Stimulated activated CD4-positive, alpha-beta T cell treated with anti-CD3 and anti-CD28 coated beads, Interleukin-15, amount 100 ng/mL, for 1 hour (primary cell): Measurements from ENCODE around the gene APOA4.
"Not testable (repeated sequence)": the region's sequence is repeated elsewhere in the genome, so short reads cannot be mapped to it uniquely, and the experiment has no call there.

Experiments used
- DNase-seq, 2 donors: peaks; one replicate each; pipeline ENCODE4 v3.0.0-alpha.2; 2020; ENCODE audit warnings: low read depth in 1 of 2, low spot score in 1 of 2

Gene APOA4

GRCh38 chr11:116849486-116849885 is 26.4 kb upstream of the APOA4 start:
- DNase-seq: no peak

- no peak for DNase-seq
Observed at GRCh38 chr11:116849060-116849459, 26.0 kb upstream of the APOA4 start.

- DNase-seq: no peak
Observed at GRCh38 chr11:116847612-116848011, 24.5 kb upstream of the APOA4 start.

DNA sequence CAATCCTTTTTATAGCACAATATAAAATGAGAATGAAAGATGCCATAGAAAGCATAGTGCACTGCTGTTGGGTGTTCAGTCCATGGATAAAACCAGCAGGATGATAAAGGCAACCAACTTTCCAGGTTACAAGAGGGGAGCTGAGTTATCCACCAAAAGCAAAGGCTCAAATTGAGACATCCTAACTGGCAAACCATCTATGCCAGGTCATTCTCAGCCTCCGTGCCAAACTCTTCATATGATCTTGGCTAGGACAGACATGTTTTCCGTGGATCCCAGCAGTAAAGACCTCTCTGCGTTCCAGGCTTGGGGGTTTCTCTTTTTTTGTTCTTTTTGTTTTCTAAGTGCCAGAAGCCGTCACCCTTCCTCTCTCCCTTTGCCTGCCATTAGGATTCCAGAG is 21.6 kb upstream of the APOA4 start:
- no peak for DNase-seq

GRCh38 chr11:116843661-116844060 is 20.6 kb upstream of the APOA4 start:
- no peak for DNase-seq

GRCh38 chr11:116842909-116843308 is 19.8 kb upstream of the APOA4 start:
- no peak for DNase-seq

GRCh38 chr11:116842117-116842516 is 19.0 kb upstream of the APOA4 start:
- DNase-seq: no peak

DNA sequence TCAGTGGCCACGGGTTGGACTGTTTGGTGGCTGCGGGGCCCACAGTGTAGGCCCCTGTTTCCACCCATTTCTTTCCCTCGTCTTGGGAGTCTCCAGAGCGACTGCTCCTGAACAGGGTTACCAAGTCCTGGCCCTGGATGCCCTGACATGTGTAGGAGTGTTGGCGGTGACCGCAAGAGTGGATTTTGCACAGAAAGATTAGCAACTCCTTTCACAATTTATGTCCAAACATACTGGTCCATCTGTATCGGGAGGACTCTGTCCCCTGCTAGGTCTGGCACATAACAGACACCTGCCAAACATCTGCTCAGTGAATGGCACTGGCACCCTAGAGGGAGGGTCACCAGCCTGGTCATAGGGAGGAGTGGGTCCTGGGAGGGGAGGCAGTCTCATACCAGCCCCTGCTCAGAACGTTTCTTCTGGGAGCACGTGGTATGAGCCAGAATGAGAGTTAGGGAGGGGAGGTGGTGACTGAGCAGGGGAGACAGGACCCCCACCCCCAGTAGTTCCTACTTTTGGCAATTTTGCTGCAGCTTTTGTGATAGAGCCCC is 17.7 kb upstream of the APOA4 start:
- no peak for DNase-seq

DNA sequence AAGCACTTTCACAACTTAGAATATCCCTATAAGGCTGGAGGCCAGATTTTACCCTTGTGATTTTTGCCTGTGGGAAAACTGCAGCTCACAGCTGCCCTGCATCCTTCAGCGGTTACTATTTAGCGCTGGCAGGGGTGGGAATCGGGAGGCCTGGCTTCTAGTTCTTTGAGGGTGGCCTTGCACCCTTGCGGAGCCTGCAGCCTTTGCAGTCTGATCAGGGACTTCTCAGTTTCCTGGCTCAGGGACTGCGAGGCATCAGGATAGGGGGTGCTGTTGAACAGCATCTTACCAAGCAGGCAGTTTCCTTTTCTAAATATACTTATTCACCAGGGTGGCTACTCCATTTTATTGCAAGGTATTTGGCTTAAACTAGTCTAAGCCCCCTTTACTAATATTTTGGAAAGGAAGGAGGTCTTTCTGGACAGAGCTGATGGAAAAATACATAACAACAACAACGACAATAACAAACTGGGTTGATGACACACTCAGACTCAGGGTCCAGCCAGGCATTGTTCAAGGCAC is 17.2 kb upstream of the APOA4 start:
- no peak for DNase-seq

DNA sequence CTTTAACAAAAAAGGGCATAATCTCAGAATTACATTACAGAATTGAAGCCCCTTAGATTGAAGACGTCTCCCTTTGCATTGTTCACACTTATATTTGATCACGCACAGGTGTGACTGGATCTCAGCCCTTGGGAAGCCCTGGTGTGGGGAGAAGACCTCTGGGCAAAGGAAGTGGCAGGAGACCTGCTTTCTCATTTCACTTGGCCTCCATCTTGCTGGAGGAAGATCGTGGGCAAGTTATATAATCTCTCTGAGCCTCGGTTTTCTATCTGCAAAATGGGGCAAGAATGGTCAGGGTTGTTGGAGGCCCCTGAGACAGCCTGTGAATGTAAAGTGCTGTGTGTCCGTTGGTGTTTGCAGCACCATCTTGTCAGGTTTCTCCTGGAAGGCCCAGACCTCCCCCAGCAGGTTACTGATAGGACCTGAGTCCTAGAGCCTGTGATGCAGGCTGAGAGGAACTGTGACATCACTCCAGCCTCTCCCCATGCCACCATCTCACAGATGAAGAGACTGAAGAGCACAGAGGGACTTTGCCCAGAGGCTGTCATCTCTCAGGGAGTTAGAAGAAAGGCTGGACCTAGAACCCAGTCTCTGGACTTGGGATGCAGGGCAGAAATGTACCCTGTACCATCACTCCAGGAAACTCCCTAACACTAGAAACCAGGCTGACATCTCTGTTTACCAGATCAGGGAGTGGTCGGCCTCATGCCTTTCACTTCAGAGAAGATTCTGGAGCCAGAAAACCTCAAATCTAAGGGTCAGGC is 15.4 kb upstream of the APOA4 start:
- no peak for DNase-seq

- no peak for DNase-seq
Observed at GRCh38 chr11:116837231-116838091, 14.4 kb upstream of the APOA4 start, which contains the start of gene APOA1. TSS of gene APOA1 (minus strand) at chr11:116837622. CDS start at chr11:116837387, 235 bp downstream.

- DNase-seq: no peak
Observed at GRCh38 chr11:116836632-116836991, 13.5 kb upstream of the APOA4 start.

DNA sequence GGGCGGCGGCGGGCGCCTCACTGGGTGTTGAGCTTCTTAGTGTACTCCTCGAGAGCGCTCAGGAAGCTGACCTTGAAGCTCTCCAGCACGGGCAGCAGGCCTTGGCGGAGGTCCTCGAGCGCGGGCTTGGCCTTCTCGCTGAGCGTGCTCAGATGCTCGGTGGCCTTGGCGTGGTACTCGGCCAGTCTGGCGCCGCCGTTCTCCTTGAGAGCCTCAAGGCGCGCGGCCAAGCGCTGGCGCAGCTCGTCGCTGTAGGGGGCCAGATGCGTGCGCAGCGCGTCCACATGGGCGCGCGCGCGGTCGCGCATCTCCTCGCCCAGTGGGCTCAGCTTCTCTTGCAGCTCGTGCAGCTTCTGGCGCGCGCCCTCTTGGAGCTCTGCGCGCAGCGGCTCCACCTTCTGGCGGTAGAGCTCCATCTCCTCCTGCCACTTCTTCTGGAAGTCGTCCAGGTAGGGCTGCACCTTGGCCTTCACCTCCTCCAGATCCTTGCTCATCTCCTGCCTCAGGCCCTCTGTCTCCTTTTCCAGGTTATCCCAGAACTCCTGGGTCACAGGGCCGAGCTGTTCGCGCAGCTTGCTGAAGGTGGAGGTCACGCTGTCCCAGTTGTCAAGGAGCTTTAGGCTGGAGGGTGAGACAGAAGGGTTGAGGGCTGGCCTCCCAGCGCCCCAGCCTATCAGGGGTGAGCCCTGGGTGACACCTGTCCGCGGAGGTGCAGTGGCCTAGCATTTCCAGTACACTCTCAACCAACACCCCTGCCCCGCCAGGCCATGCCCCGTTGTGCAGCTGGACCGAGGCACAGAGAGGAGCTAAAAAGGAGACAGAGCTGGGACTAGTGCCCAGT is 12.9 kb upstream of the APOA4 start:
- peak; percentile 56 to 65 for DNase-seq

- no peak for DNase-seq
Observed at GRCh38 chr11:116835042-116835772, 12.1 kb upstream of the APOA4 start.

DNA sequence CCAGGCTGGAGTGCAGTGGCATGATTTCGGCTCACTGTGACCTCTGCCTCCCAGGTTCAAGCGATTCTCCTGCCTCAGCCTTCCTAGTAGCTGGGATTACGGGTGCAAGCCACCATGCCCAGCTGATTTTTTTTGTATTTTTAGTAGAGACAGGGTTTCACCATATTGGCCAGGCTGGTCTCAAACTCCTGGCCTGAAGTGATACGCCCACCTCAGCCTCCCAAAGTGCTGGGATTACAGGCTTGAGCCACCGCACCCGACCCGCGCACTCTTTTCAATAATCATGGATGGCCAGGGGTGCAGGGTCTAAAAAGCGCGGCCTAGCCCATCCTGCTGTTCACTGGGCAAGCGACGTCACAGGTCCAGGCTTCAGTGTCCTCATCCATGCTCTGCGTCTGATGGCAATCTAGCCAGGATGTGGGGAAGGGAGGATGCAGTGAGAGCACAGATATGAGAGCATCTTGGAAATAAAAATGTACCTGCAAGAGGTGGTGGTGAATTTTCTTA is 11.5 kb upstream of the APOA4 start:
- DNase-seq: not testable (repeated sequence)

DNA sequence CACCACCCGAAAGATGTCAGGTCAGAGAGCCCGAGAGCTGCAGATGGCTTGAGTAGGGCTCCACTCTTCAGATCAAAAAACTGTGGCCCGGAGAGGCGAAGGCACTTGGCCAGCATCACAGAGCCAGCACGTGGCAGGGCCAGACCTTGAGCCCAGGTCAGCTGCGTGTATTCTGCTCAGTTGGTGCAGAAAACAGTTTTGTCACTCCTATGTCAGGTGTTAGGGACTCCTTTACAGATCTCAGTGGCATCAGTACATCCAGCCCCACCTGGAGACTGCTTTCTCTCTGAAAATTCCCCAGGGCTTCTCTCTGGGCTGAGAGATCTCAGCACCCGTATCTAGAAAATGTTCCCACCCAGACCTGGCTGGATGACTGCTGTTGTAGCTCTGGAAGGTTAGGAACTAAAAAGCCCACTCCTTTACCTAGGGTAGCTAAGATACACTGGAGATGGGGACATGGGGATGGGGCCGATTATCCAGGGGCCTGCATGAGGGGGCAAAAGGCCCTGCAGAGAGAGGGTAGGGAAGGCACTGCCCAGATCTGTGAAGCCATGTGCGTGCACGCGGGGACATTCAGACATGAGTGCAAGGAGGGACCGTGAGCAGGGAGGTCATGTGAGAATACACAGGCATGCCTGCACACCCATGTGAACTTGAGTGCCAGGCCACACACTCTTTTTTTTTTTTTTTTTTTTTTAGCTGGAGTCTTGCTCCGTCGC is 10.9 kb upstream of the APOA4 start:
- DNase-seq: no peak

- DNase-seq: no peak
Observed at GRCh38 chr11:116833491-116833815, 10.3 kb upstream of the APOA4 start.

GRCh38 chr11:116832350-116833290 is 9.5 kb upstream of the APOA4 start:
- no peak for DNase-seq
